Activated CD4-positive, alpha-beta memory T cell treated with anti-CD3 and anti-CD28 coated beads, Interleukin-2, amount 10 ng/mL, durations not matched to agents 7 days and 5 days (primary cell): ENCODE results near the gene TBL1X. TPM values are rescaled to one million over a fixed set of nuclear protein-coding genes. Genes with fewer than 3 reads are reported as not detected.
"Not testable (repeated sequence)": the region's sequence is repeated elsewhere in the genome, so short reads cannot be mapped to it uniquely, and the experiment has no call there.

Source experiments
- CTCF ChIA-PET: fragments of 350-600 bp; sonication (Branson Sonifier 250); formaldehyde crosslinking; loops from one replicate; lab custom pipeline; 2021; ENCODE audit warnings: antibody characterized with exemption, inconsistent platforms; lab: Charles Lee
- POLR2A ChIA-PET: fragments of 350-600 bp; sonication (Branson Sonifier 250); formaldehyde crosslinking; loops from one replicate; lab custom pipeline; 2021; ENCODE audit warnings: antibody characterized with exemption; lab: Charles Lee
- DNase-seq: peaks from one replicate; pipeline ENCODE4 v3.0.0-alpha.2; 2020
- H3K27ac Mint-ChIP-seq: one replicate; pipeline ENCODE4 v1.8.0; 2021; ENCODE audit warnings: mild to moderate bottlenecking, mixed read lengths
- H3K27me3 Mint-ChIP-seq: one replicate; pipeline ENCODE4 v1.8.0; 2021; ENCODE audit warnings: mixed read lengths
- H3K36me3 Mint-ChIP-seq: one replicate; pipeline ENCODE4 v1.8.0; 2021; ENCODE audit warnings: low read depth, mixed read lengths
- H3K4me1 Mint-ChIP-seq: one replicate; pipeline ENCODE4 v1.8.0; 2021; ENCODE audit warnings: mixed read lengths
- H3K4me3 Mint-ChIP-seq: one replicate; pipeline ENCODE4 v1.8.0; 2021; ENCODE audit warnings: mild to moderate bottlenecking, mixed read lengths
- H3K9me3 Mint-ChIP-seq: one replicate; pipeline ENCODE4 v1.8.0; 2021; ENCODE audit warnings: mixed read lengths
- total RNA-seq, 2 experiments: library from RNA; stranded (reverse); gene quantifications; one replicate each; pipeline ENCODE4 v1.2.3, GENCODE V29; 2021

Gene TBL1X
- total RNA-seq, 2 experiments from 2014 or later: 39.5 to 44.0 TPM

- peaks cover 6% of the 10 kb centered on the region for H3K9me3 Mint-ChIP-seq
- no peak for DNase-seq
- no peaks in the 10 kb centered on the region for H3K27me3 Mint-ChIP-seq
- POLR2A ChIA-PET: no interaction called here
- peaks cover 8% of the 10 kb centered on the region for H3K36me3 Mint-ChIP-seq
- H3K4me3 Mint-ChIP-seq: no peak overlapping the region
- H3K4me1 Mint-ChIP-seq: peaks cover 18% of the 10 kb centered on the region
- H3K27ac Mint-ChIP-seq: no peak overlapping the region
- CTCF ChIA-PET: no interaction called here
These were observed 282.8 kb downstream of the TBL1X start for GRCh38 chrX:9747644-9748043.

DNA sequence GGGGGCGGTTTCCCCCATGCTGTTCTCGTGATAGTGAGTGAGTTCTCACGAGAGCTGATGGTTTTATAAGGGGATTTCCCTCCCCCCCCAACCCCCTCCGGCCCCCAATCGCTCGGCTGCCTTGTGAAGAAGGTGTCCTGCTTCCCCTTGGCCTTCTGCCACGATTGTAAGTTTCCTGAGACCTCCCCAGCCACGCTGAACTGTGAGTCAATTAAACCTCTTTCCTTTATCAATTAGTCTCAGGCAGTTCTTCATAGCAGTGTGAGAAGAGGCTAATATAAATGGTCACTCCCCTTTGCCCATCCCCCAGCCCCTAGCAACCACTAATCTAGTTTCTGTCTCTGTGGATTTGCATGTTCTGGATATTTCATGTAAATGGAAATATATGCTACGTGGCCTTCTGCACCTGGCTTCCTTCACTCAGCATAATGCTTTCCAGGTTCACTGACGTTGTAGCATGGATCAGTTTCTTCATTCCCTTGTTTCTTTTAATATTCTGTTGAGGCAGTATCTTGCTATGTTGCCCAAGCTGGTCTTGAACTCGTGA is 284.4 kb downstream of the TBL1X start:
- peaks cover 8% of the 10 kb centered on the region for H3K36me3 Mint-ChIP-seq
- H3K27me3 Mint-ChIP-seq: no peaks in the 10 kb centered on the region
- peaks cover 18% of the 10 kb centered on the region for H3K4me1 Mint-ChIP-seq
- CTCF ChIA-PET: no interaction called here
- no peak overlapping the region for H3K4me3 Mint-ChIP-seq
- peaks cover 6% of the 10 kb centered on the region for H3K9me3 Mint-ChIP-seq
- DNase-seq: no peak
- H3K27ac Mint-ChIP-seq: no peak overlapping the region
- POLR2A ChIA-PET: no interaction called here

- Mint-ChIP-seq H3K36me3 (no peaks in the 10 kb centered on the region), H3K27ac (no peak overlapping the region), H3K4me3 (no peak overlapping the region), H3K4me1 (no peaks in the 10 kb centered on the region), H3K27me3 (peaks cover 2% of the 10 kb centered on the region), H3K9me3 (no peaks in the 10 kb centered on the region)
- CTCF ChIA-PET: no interaction called here
- POLR2A ChIA-PET: no interaction called here
- no peak for DNase-seq
These were observed 292.5 kb downstream of the TBL1X start for GRCh38 chrX:9757366-9757765.

GRCh38 chrX:9758021-9758638 is 293.3 kb downstream of the TBL1X start:
- CTCF ChIA-PET: no interaction called here
- H3K4me3 Mint-ChIP-seq: no peak overlapping the region
- DNase-seq: no peak
- POLR2A ChIA-PET: no interaction called here
- no peaks in the 10 kb centered on the region for H3K4me1 Mint-ChIP-seq
- H3K36me3 Mint-ChIP-seq: no peaks in the 10 kb centered on the region
- no peak overlapping the region for H3K27ac Mint-ChIP-seq
- no peaks in the 10 kb centered on the region for H3K9me3 Mint-ChIP-seq
- H3K27me3 Mint-ChIP-seq: peaks cover 3% of the 10 kb centered on the region

- H3K27ac Mint-ChIP-seq: no peak overlapping the region
- H3K36me3 Mint-ChIP-seq: no peaks in the 10 kb centered on the region
- no peaks in the 10 kb centered on the region for H3K4me1 Mint-ChIP-seq
- no peak for DNase-seq
- peaks cover 7% of the 10 kb centered on the region for H3K27me3 Mint-ChIP-seq
- no peak overlapping the region for H3K4me3 Mint-ChIP-seq
- H3K9me3 Mint-ChIP-seq: no peaks in the 10 kb centered on the region
- POLR2A ChIA-PET: no interaction called here
- CTCF ChIA-PET: no interaction called here
These were observed 294.5 kb downstream of the TBL1X start for GRCh38 chrX:9759337-9759736.

GRCh38 chrX:9765072-9765736 is 300.3 kb downstream of the TBL1X start:
- DNase-seq: no peak
- ChIA-PET CTCF (no interaction called here), POLR2A (no interaction called here)
- Mint-ChIP-seq H3K36me3 (no peaks in the 10 kb centered on the region), H3K4me3 (no peak overlapping the region), H3K4me1 (no peaks in the 10 kb centered on the region), H3K9me3 (no peaks in the 10 kb centered on the region), H3K27ac (no peak overlapping the region), H3K27me3 (peaks cover 16% of the 10 kb centered on the region)

DNA sequence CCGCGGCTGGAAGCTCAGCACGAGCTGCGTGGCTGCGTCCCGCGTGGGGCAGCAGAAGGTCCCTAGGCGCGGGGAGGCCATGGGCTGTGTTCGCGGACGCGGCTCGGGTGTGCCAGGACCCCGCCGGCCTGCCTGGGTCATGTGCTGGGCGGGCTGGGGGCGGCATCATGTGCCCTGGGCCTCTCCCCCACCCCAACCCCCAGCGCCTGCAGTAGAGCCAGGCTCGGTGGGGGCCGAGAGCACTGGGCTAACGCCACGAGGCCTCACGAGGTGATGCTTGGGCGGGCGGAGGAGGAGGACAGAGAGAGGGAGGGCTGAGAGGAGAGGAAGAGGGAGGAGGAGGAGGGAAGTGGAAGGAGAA is 300.9 kb downstream of the TBL1X start, which contains the start of gene GPR143:
TSS of gene GPR143 (minus strand) at position 111 of the 361 bp plus-strand sequence. CDS start at position 81, 30 bp downstream.
- no peak for DNase-seq
- Mint-ChIP-seq H3K9me3 (no peaks in the 10 kb centered on the region), H3K36me3 (no peaks in the 10 kb centered on the region), H3K4me3 (no peak within 1 kb of the TSS), H3K4me1 (no peaks in the 10 kb centered on the region), H3K27me3 (peaks cover 16% of the 10 kb centered on the region), H3K27ac (no peak within 1 kb of the TSS)
- CTCF ChIA-PET: no interaction called here
- POLR2A ChIA-PET: no interaction called here

- ChIA-PET POLR2A (no interaction called here), CTCF (interaction anchor here (0.7 kb wide), 1 partner anchor 90 kb away, joined by 3 read pairs; no protein-coding TSS in a partner anchor)
- no peak overlapping the region for H3K27ac Mint-ChIP-seq
- H3K4me3 Mint-ChIP-seq: no peak overlapping the region
- no peaks in the 10 kb centered on the region for H3K36me3 Mint-ChIP-seq
- no peaks in the 10 kb centered on the region for H3K4me1 Mint-ChIP-seq
- H3K27me3 Mint-ChIP-seq: peaks cover 15% of the 10 kb centered on the region
- H3K9me3 Mint-ChIP-seq: no peaks in the 10 kb centered on the region
- DNase-seq: no peak
These were observed 302.5 kb downstream of the TBL1X start for GRCh38 chrX:9767375-9767774.

DNA sequence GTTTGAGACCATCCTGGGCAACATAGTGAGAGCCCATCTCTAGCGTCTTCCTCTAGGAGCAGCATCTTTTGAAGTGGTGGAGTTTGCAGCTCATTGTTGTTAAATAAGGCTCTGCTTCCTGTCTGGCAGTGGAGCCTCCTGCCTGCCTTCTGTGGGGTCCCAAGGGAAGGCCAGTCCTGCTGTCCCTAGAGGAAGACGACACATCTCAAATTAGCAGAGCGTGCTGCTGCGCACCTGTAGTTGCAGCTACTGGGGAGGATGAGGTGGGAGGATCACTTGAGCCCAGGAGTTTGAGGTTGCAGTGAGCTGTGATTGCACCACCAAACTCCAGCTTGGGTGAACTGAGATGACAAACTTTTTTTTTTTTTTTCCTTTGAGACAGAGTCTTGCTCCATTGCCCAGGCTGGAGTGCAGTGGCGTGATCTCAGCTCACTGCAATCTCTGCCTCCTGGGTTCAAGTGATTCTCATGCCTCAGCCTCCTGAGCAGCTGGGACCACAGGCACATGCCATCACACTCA is 303.5 kb downstream of the TBL1X start:
- peaks cover 12% of the 10 kb centered on the region for H3K27me3 Mint-ChIP-seq
- CTCF ChIA-PET, H3K36me3 Mint-ChIP-seq, H3K4me1 Mint-ChIP-seq, H3K4me3 Mint-ChIP-seq, POLR2A ChIA-PET, DNase-seq, H3K9me3 Mint-ChIP-seq, H3K27ac Mint-ChIP-seq: not testable (repeated sequence)

DNA sequence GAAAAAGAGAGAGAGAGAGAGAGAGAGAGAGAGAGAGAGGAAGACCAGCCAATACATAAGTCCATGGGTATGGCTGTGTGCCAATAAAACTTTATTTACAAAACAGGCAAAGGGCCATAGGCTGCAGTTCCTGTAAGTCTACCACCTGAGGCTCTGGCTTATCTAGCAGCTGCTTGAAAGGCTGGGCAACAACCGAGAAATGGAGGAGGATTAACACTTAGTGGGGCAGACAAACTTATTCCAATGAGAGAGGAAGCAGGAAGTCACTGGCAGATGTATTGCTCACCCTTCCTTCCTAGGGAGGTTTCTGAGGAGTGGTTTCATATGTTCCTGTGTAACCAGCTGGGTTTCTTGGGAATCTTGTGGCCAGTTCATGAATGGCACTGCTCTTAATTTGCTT is 305.5 kb downstream of the TBL1X start:
- CTCF ChIA-PET: no interaction called here
- Mint-ChIP-seq H3K4me3 (no peak overlapping the region), H3K4me1 (no peaks in the 10 kb centered on the region), H3K27ac (no peak overlapping the region), H3K36me3 (no peaks in the 10 kb centered on the region), H3K9me3 (no peaks in the 10 kb centered on the region), H3K27me3 (peaks cover 12% of the 10 kb centered on the region)
- no peak for DNase-seq
- POLR2A ChIA-PET: no interaction called here

DNA sequence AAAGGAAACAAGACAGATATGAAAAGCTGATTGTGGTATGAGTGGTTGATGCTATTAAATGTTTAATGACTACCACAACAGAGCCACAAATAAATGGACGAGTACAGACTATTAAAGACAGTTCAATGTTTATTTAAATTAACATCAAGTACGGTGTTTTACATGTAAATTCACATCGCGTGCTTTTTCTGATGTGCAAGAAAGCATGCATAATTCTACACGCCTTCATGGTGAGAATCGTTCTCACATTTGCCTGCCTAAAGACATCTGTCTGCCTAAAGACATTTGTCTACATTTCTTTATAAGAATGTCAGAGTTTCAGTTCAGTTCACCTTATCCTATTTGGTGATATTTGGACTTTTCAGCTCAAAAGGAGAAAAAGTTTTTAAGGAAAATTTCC is 308.1 kb downstream of the TBL1X start:
- peaks cover 18% of the 10 kb centered on the region for H3K27me3 Mint-ChIP-seq
- no peak for DNase-seq
- ChIA-PET CTCF (no interaction called here), POLR2A (no interaction called here)
- H3K4me3 Mint-ChIP-seq: no peak overlapping the region
- H3K9me3 Mint-ChIP-seq: no peaks in the 10 kb centered on the region
- no peaks in the 10 kb centered on the region for H3K36me3 Mint-ChIP-seq
- no peak overlapping the region for H3K27ac Mint-ChIP-seq
- no peaks in the 10 kb centered on the region for H3K4me1 Mint-ChIP-seq

- peaks cover 21% of the 10 kb centered on the region for H3K27me3 Mint-ChIP-seq
- no peaks in the 10 kb centered on the region for H3K36me3 Mint-ChIP-seq
These were observed 311.1 kb downstream of the TBL1X start for GRCh38 chrX:9775930-9776329.

GRCh38 chrX:9781941-9782340 is 317.1 kb downstream of the TBL1X start:
- no peaks in the 10 kb centered on the region for H3K4me1 Mint-ChIP-seq

More at GRCh38 chrX:9775930-9776329, 311.1 kb downstream of the TBL1X start:
- CTCF ChIA-PET: no interaction called here
- DNase-seq: no peak
- POLR2A ChIA-PET: no interaction called here
- H3K4me3 Mint-ChIP-seq: no peak overlapping the region
- no peak overlapping the region for H3K27ac Mint-ChIP-seq
- no peaks in the 10 kb centered on the region for H3K4me1 Mint-ChIP-seq
- no peaks in the 10 kb centered on the region for H3K9me3 Mint-ChIP-seq

More at GRCh38 chrX:9781941-9782340, 317.1 kb downstream of the TBL1X start:
- Mint-ChIP-seq H3K27ac (no peak overlapping the region), H3K36me3 (no peaks in the 10 kb centered on the region), H3K9me3 (no peaks in the 10 kb centered on the region), H3K27me3 (peaks cover 23% of the 10 kb centered on the region), H3K4me3 (no peak overlapping the region)
- POLR2A ChIA-PET: no interaction called here
- CTCF ChIA-PET: no interaction called here
- DNase-seq: no peak
